ENCODE results near the gene NPTXR. TPM values are rescaled to one million over a fixed set of nuclear protein-coding genes. Genes with fewer than 3 reads are reported as not detected.

Gene NPTXR
- total RNA-seq, 2 donors from 2014 or later: 2.5 to 2.6 TPM

Other genes starting within 250 kb of the NPTXR start
- gene FAM227A, start 187.6 kb downstream of the NPTXR start, total RNA-seq: under 1 TPM; 0.77 to 0.91 TPM
- gene CBY1, start 187.4 kb downstream of the NPTXR start, total RNA-seq: 10 to 100 TPM; 11.9 to 12.3 TPM
- 10 to 100 TPM; 56.3 to 63.5 TPM for gene TOMM22, start 162.1 kb downstream of the NPTXR start, total RNA-seq
- 100 to 1,000 TPM; 132 to 157 TPM for gene JOSD1, start 143.1 kb downstream of the NPTXR start, total RNA-seq
- gene GTPBP1, start 138.1 kb downstream of the NPTXR start, total RNA-seq: 100 to 1,000 TPM; 220 to 235 TPM
- gene SUN2, start 88.0 kb downstream of the NPTXR start, total RNA-seq: 100 to 1,000 TPM; 426 to 485 TPM
- gene DNAL4, start 49.9 kb downstream of the NPTXR start, total RNA-seq: 1 to 10 TPM; 5.1 to 7.2 TPM
- gene CBX6, start 28.2 kb upstream of the NPTXR start, total RNA-seq: 10 to 100 TPM; 44.0 to 45.8 TPM
- 1 to 10 TPM in 1 of 2 donors, under 1 TPM in 1; 0.70 to 4.1 TPM for gene APOBEC3A, start 113.6 kb upstream of the NPTXR start, total RNA-seq
- 1 to 10 TPM; 1.2 to 1.5 TPM for gene APOBEC3B, start 138.3 kb upstream of the NPTXR start, total RNA-seq
- gene APOBEC3C, start 170.2 kb upstream of the NPTXR start, total RNA-seq: 10 to 100 TPM; 35.9 to 39.8 TPM
- 10 to 100 TPM; 12.2 to 17.6 TPM for gene APOBEC3D, start 177.1 kb upstream of the NPTXR start, total RNA-seq
- 10 to 100 TPM; 11.7 to 13.5 TPM for gene APOBEC3F, start 196.8 kb upstream of the NPTXR start, total RNA-seq
- gene APOBEC3G, start 233.2 kb upstream of the NPTXR start, total RNA-seq: 10 to 100 TPM; 21.5 to 24.6 TPM